Posterior vena cava (tissue), 2 donors: ENCODE measurements around the gene CDC42BPG. TPM values are rescaled to one million over a fixed set of nuclear protein-coding genes. Genes with fewer than 3 reads are reported as not detected.
A peak's percentile ranks its signal among the peaks of the same experiment; 100 is the strongest.

Source experiments
- DNase-seq: peaks from one replicate; pipeline ENCODE4 v3.0.0-alpha.2; 2020; ENCODE audit warnings: low spot score
- intact Hi-C, 2 donors: fragments of 100-400 bp; cut with DNase I; formaldehyde crosslinking; loops; one replicate each; pipeline versions ENCODE4 v1.14.1 to v1.14.2; 2022 to 2023
- total RNA-seq, 2 donors: library from RNA; stranded (reverse); fragmentation: NEBNext Ultra II Directional; extraction: Animal tissue kit (Norgen Biotek cat#: 25700); gene quantifications; one replicate each; pipeline ENCODE4 v1.2.1, GENCODE V29; 2021
- donor health status: DM: yes; HTN: yes; CAD: no.
- donor health status: DM: yes; HTN: yes; CAD: no.

The CDC42BPG gene
- total RNA-seq, 2 donors from 2014 or later, result 0.37 to 0.38 TPM

DNA sequence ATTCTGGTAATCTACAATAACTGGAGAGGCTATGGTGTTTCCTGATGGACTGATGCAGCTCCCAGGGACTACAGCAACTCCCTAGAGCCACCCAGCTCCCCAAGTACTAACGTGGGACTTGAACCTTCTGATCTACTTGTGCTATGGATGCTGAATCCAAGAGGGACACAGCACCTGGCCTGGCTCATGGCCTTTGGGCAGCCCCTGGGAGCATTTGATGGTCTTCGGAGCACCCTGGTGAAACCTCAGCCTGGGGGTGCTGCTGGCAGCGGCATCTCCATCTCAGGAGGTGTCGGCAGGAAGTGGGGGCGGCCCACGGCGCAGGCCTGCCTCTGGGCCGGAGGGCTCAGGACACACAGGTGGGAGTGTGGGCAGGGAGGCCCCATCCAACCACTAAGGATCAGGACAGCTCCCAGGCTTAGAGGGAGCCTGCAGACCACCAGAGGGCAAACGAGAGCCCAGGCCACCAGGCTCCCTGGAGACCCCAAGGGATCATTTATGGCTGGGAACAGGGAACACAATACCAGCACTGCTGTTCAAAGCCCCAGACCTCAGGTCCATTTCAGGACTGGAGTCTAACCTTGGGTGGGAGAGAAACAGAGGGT, 25.2 kb upstream of the CDC42BPG start:
- no peak for DNase-seq
- intact Hi-C loops, result no loop called here

DNA sequence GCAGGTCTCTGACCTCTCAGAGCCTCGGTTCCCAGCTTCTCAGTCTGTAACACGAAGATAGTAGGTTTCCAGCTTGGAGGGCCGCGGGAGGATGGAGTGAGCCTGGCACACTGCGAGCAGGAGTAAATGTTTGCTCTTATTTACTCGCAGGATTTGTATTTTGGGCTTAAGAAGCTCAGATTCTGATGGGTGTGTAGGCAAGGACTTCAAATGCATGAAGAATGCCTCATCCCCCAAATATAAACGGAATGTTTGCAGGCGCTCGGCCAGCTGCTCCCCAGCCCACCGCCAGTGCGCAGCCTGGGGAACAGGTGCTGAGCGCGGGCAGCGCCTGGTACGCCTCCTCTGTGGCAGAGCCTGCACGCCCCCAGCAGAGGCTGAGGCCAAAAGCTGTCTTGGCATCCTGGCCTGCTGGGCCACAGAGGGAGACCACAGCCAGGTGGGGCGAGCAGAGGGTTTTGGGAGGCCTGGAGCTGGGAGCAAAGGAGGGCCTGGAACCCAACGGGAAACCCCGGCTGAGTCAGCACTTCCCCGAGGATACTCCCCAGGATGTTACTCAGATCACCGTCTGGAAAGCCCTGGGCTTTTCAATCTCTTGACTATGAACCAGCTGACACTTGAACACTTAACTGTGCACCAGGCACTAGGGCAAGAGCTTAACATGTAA, 24.6 kb upstream of the CDC42BPG start:
- no peak for DNase-seq
- intact Hi-C loops, result no loop called here

DNA sequence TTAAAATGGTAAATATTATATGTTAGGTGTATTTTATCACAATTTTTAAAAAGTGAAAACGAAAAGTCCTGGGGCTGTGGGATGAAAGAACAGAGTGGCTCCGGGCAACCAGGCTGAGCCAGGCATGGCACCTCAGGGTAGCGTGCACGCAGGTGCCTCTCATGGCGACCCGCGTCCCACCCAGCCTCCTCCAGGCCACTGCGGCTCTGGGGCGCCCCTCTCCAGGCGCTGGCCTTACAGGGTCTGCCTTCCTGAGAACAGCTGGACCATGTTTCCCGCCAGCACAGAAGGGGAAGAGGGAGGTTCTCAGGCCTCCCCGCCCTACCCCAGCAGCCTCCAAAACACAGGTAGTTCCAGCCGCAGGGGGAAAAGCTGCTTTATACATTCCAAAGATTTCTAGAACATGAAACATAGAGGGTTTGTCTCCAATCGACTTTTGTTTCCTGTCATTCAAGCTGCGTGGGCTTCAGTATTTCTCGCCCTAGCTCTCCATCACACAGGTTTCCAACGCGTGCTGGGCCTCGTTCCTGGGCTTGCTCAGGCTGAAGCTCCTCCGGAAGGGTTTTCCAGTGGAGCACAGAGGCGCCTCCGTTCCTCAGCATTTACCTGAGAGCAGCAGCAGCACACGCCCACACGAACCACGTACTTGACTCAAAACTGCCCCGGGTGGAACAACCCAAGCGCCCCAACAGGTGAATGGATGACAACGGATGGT, 23.5 kb upstream of the CDC42BPG start:
- intact Hi-C loops, result no loop called here
- no peak for DNase-seq

DNA sequence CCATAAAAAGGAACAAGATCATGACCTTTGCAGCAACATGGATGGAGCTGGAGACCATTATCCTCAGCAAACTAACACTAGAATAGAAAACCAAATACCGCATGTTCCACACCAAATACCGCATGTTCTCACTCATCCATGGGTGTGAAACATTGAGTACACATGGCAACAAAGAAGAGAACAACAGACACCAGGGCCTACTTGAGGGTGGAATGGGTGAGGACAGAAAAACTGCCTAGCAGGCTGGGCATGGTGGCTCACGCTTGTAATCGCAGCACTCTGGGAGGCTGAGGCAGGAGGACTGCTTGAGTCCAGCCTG, 21.7 kb upstream of the CDC42BPG start:
- no peak for DNase-seq
- intact Hi-C loops, result no loop called here

DNA sequence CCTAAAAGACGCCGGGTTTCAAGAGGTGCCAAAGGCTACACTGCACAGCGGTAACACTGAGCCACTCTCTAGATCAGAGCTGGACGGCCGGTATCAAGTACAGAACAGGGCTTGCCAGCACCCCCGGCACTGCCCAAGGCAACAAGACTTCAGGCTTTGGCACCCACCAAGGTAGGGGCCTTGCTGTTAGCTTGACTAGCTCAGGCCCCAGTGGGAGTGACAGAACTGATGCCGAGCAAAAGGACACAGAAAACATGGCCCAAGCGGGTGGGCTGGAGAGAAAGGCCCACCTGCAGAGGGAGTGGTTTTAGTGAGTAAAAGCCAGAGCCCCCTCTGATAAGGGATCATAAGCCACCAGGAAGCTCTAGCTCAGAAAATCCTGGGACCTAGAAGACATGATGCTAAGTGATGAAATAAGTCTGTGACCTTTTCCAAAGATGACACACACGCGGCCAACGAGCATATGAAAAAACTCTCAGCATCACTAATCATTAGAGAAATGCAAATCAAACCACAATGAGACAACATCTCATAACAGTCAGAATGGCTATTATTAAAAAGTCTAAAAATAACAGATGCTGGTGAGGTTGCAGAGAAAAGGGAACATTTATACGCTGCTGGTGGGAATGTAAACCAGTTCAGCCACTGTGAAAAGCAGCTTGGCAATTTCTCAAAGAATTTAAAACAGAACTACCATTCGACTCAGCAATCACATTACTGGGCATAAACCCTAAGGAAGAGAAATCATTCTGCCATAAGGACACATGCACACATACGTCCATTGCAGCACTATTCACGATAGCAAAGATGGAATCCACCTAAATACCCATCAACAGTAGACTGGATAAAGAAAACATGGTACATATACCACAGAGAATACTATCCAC, 21.1 kb upstream of the CDC42BPG start:
- intact Hi-C loops, result no loop called here
- no peak for DNase-seq

DNA sequence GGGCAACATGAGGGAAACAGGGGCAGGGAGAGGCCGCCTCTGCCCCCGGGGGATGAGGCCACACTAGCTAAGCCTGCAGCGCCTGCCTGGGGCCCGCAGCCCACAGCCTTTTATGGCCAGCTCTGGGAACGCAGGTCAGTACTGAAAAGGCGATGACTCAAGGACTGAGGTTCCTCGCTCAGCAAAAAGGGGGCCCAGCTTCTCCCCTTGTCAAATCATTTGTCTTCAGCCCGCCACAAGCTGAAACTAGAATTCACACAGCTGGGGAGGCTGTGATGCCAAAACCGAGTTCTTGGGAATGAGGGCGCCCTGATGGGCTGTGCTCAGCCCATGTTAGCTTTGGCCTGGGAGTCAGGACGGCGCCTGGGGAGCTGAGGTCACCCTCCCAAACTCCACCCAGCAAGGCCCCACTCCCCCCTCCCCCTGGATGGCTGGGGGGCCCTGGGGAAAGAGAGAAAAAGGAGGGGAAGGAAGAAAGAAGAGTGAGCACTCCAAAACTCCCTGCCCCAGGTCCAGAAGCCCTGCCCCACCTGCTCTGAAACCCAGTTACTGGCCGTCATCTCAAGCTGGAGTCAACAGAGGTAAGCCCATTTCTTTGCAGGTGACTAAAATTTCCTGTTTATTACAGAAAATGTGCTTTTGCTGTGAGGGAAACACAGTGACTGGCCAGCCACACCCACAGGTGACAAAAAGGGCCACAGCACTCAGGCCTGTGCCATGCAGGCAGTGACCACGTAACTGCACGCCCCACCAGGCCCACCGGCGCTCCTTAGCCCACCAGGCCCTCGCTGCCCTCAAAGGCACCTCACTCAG, 20.2 kb upstream of the CDC42BPG start:
- intact Hi-C loops, result no loop called here
- DNase-seq, result peak; percentile 95

DNA sequence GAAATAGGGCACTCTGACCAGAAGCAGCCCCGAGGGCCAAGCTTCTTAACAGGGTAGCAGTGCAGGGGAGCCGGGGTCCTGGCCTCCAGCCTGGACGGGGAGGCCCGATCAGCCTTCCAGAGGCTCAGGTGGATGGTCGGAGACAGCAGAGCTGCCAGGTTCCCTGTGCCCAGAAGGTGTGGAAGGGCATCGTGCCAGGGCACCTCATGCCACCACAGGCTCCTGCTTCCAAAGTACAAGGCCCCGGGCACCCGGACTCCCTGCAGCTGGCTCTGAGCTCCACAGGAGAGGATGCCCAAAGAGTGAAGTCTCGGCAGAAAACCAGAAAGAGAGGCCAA, 19.7 kb upstream of the CDC42BPG start:
- no peak for DNase-seq
- intact Hi-C loops, result no loop called here

DNA sequence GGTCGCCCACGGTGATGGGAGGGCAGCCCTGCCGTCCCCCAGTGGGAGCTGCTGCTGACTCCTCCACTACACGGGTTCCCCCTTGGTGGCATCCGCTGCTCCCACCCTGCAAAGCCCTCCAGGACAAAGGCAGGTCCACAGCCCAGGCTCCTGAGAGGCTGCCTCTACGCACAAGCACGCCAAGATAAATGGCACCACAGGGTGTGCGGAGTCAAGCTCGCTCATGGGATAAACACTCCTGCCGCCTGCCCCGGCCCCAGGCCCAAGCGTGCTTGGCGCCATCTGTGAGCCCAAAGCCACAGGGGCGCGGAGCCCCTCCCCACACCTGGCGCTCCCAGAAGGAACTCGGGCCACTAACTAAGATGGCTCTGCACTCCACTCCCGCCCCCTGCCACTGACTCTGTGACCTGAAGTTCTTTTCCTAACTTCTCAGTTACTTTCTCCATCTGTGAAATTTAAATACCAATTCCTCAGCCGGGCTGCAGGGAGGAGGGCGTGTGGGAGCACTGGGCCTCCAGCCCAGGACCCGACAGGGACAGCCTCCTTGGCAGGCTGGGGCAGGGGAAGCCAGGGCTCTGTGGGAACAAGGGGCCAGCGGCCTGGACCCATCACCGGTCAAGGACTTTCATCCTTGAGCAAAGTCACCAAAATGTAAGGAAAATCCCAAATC, 19.1 kb upstream of the CDC42BPG start:
- intact Hi-C loops, result no loop called here
- no peak for DNase-seq

DNA sequence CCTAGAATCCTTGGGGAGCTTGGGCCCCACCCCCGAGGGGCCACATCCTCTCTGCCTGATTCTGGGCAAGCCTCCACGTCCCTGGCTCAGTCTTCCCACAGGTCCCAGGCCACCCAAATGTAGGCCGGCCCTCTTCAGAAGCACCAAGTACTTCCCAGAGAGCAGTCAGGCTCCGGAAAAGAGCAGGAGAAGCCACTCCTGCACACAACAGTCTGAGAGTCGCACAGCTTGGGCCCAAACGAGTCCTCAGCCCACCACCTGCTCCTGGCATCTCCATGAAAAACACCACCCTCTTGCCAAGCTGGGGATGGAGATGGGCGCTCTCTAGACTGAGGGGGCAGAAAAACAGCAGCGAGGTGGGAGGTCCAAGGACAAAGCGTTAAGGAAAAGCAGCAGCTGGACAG, 18.5 kb upstream of the CDC42BPG start:
- intact Hi-C loops, result no loop called here
- no peak for DNase-seq

DNA sequence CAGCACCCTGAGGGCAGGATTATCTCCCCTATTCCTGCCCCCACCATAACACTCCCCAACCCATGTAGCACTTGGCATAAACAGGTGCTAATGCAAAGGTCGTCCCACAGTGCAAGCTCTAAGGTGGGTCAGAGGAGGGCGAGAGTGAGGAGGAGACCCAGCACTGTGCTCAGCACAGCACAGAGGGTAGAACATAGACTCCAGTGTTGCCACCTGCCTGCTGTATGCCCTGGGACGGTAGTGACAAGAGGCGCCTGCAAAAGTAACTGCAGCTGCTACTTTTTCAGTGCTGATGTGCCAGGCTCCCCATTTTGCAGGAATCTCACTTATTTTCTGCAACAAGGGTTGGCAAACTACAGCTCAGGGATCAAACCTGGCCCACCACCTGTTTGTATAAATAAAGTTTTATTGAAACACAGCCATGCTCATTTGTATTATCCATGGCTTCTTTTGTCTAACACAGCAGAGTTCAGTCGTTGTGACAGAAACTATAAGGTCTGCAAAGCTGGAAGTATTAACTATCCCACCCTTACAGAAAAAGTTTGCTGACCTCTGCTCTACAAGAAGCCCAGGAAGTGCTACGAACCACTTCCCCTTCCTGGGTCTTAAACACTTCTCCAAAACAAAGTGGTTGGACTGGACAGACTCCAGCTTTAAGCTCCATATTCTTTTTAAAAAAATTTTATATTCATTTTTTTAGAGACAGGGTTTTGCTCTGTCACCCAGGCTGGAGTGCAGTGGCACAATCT, 16.9 kb upstream of the CDC42BPG start:
- DNase-seq, result no peak
- intact Hi-C loops, result no loop called here

DNA sequence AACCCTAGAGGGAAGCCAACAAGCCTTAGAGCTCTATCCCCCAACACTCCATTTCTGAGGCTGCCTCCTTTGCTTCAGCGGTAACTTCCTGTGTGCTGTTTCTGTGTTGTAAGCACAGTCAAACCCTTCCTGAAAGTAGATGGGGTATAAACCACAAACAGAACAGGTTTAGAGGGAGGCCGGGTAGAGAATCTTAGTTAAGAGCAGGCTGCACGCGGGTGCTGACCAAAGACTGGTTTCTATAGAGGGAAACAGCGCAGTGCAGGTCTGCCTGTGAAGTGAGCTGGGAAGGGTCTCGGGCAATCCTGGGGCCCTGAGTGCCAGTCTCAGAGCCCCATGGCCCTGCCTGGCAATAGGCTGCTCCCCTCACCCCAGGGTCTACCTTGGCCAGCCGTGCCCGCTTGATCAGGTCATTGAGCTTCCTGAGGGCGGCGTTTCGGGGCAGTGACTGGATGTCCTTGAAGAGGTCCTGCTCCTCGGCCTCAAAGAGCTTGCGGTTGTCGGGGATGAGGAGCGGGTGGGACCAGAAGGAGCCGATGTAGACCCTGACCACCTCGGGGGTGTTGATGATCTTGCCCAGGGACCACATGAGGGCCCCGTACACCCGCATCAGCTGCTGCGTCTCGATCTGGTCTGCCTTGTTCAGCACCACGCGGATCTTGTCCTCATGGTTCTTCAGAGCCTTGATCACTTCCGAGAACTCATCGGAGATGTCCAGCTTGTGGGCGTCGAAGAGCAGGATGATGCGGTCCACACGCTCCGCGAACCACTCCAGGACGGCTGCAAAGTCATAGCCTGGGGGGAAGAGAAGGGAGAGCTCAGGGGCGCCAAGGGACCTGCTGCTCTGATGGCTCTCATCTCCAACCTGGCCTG, 15.3 kb upstream of the CDC42BPG start:
- intact Hi-C loops, result no loop called here
- no peak for DNase-seq

DNA sequence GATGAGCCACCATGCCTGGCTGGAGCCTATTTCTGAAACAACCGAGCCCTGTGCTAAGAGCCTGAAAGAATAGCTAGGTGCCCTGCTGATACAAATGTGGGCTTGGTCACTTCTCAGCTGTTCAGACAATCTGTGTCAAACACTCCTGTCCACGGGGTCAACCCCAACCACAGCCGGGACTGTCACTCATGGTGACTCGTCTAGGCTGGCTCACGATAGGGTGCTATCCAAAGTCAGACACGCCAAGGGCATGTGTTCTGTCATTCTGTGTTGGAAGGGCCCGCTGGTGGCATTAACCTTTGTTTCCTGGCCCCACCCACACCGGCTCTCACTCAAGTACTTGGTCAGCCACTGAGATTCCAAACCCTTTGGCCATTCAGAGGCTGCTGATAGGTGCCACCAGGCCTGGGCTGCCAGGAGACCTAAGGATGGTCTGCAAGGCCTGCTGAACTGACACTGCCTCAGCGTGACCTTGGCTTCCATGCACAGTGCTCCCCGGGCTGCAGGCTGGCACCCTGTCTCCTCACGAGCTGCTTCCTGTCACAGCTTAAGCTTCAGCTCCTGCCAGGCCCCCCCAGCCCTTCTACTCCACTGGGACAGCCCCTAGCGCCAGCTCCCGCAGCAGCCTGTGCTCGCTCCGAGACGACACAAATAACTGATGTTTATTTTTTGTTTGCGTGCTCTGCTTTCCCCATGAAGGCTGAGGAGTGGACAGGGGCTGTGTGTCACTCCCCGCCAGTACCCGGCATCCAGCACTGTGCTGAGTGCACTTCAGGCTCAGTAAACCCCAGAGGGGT, 14.2 kb upstream of the CDC42BPG start:
- intact Hi-C loops, result no loop called here
- no peak for DNase-seq

DNA sequence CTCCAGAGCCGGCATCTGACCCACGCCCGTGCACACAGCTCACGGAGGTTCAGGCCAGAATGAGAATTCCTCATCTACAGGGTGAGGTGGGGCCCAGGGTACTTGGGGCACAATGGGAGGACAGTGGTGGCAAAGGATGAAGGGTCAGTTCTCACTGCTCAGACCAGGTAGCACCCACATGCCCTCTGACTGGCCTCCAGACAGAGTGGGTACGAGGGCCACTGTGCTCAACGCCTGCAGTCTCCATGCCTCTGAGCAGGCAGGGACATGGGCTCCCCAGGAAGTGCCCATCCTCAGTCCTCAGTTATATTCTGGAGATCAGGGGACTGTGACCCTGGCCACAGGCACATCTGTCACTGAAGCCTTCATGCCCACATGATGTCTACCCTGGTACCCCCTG, 13.0 kb upstream of the CDC42BPG start:
- intact Hi-C loops, result no loop called here
- DNase-seq, result no peak

DNA sequence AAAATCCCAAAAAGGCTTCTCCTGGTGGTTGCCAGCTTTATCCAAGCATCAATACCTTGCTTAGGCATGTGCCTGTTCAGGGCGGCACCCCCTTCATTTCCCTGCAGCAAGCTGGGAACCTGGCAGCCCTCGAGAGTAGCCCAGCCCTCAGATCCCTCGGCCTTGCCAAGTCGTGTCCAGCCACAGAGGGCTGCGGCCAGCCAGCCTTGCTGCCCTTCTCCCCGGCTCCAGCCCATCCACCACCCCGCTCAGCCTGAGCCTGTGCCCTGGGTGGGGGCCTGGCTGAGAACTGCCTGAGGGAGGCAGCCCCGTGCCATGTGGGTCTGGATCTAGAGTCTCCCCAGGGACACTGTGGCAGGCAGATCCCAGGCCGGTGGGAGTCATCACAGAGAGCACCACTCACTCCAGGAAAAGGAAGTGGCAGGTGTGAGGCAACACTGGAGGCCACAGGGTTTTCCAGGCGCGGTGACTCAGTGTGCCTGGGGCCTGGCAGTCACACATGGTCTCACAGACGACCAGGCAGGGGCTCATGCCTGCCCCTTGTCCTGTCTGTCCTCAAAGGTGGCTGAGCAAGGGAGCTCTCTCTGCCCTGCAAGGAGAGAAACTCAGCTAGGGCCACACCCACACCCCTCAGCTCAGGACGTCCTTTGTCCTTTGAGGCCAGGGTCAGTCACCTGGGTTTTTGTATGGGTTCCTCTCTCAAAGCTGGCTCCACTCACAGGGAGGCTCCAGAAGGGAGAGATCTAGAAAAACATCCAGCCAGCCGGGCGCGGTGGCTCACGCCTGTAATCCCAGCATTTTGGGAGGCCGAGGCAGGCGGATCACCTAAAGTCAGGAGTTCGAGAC, 12.2 kb upstream of the CDC42BPG start:
- intact Hi-C loops, result no loop called here
- peak; percentile 94 for DNase-seq

DNA sequence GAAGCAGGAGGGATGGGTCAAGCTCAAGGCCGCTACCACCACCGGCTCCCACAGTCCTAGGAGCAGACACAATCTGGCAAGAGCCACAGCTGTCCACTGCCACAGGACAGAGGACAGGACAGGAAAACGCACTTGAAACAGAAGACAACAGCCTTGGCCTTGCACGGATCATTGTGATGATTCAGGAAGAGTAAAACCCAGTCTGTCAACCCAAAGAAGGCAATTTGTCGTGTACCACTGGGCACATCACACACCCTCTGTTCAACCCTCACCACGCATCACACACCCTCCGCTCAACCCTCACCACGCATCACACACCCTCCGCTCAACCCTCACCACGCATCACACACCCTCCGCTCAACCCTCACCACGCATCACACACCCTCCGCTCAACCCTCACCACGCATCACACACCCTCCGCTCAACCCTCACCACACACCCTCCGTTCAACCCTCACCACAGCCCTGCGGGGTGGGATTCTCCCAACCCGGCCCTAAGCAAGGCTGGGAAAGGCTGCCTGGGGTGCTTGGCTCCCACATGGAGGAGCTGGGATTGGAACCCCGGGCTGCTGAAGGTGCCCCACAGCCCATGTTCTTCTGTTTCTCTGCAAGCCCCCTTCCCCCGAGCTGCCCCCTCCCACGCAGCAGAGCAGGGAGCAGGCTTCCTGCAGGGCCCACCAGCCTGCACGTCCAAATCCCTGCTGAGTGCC, 11.3 kb upstream of the CDC42BPG start:
- intact Hi-C loops, result no loop called here
- no peak for DNase-seq
